NCI-H2029 (cell line): ENCODE results near the gene ARHGEF16.

Source experiments
- DNase-seq: peaks from one replicate; lab custom pipeline; 2025; lab: John Stamatoyannopoulos, UW

The ARHGEF16 gene

GRCh38 chr1:3482378-3482849, 27.9 kb downstream of the ARHGEF16 start:
- no peak for DNase-seq

- no peak for DNase-seq
These were observed 28.9 kb downstream of the ARHGEF16 start for GRCh38 chr1:3483380-3483779.

GRCh38 chr1:3483801-3484444, 29.5 kb downstream of the ARHGEF16 start:
- DNase-seq, result no peak

- no peak for DNase-seq
These were observed 30.6 kb downstream of the ARHGEF16 start for GRCh38 chr1:3485016-3485415.

GRCh38 chr1:3488432-3488831, 34.0 kb downstream of the ARHGEF16 start:
- no peak for DNase-seq

- no peak for DNase-seq
These were observed 35.7 kb downstream of the ARHGEF16 start for GRCh38 chr1:3490046-3490745.

GRCh38 chr1:3491291-3492246, 37.1 kb downstream of the ARHGEF16 start:
- no peak for DNase-seq

- DNase-seq, result no peak
These were observed 38.2 kb downstream of the ARHGEF16 start for GRCh38 chr1:3492545-3493246.

- no peak for DNase-seq
These were observed 40.1 kb downstream of the ARHGEF16 start for GRCh38 chr1:3494321-3495308.

GRCh38 chr1:3495776-3496745, 41.6 kb downstream of the ARHGEF16 start:
- no peak for DNase-seq

- no peak for DNase-seq
These were observed 42.5 kb downstream of the ARHGEF16 start for GRCh38 chr1:3496916-3497315.

- no peak for DNase-seq
These were observed 43.1 kb downstream of the ARHGEF16 start for GRCh38 chr1:3497521-3497920.

- no peak for DNase-seq
These were observed 43.9 kb downstream of the ARHGEF16 start for GRCh38 chr1:3498246-3498930.

- DNase-seq, result no peak
These were observed 44.5 kb downstream of the ARHGEF16 start for GRCh38 chr1:3498986-3499385.

- DNase-seq, result no peak
These were observed 45.1 kb downstream of the ARHGEF16 start for GRCh38 chr1:3499611-3500010.

- DNase-seq, result no peak
These were observed 45.9 kb downstream of the ARHGEF16 start for GRCh38 chr1:3500265-3500835.

- DNase-seq, result no peak
These were observed 47.0 kb downstream of the ARHGEF16 start for GRCh38 chr1:3501437-3501836.

GRCh38 chr1:3501856-3502640, 47.6 kb downstream of the ARHGEF16 start:
- no peak for DNase-seq
